HG03196 (cell line): ENCODE data around the gene MUC4.
"Not testable (repeated sequence)": the region's sequence is repeated elsewhere in the genome, so short reads cannot be mapped to it uniquely, and the experiment has no call there.

Experiments
- ATAC-seq: cut with Tn5 transposase; IDR thresholded peaks from one replicate; pipeline ENCODE4 v1.9.1; 2021; ENCODE audit not compliant: unreplicated experiment

MUC4 gene

GRCh38 chr3:195790901-195791300, 20.8 kb downstream of the MUC4 start:
- ATAC-seq, result no peak

GRCh38 chr3:195788711-195789581, 22.8 kb downstream of the MUC4 start:
- ATAC-seq, result no peak

GRCh38 chr3:195785781-195786405, 25.8 kb downstream of the MUC4 start:
- not testable (repeated sequence) for ATAC-seq

- not testable (repeated sequence) for ATAC-seq
Observed at GRCh38 chr3:195784031-195784430, 27.7 kb downstream of the MUC4 start.

- not testable (repeated sequence) for ATAC-seq
Observed at GRCh38 chr3:195781236-195781635, 30.5 kb downstream of the MUC4 start.

GRCh38 chr3:195777975-195778374, 33.8 kb downstream of the MUC4 start:
- ATAC-seq, result no peak

GRCh38 chr3:195774917-195775316, 36.8 kb downstream of the MUC4 start:
- ATAC-seq, result no peak

GRCh38 chr3:195773956-195774537, 37.7 kb downstream of the MUC4 start:
- ATAC-seq, result no peak

- ATAC-seq, result no peak
Observed at GRCh38 chr3:195771646-195772300, 40.0 kb downstream of the MUC4 start.

- not testable (repeated sequence) for ATAC-seq
Observed at GRCh38 chr3:195770841-195771645, 40.7 kb downstream of the MUC4 start.

GRCh38 chr3:195770081-195770840, 41.5 kb downstream of the MUC4 start:
- no peak for ATAC-seq

GRCh38 chr3:195769551-195769950, 42.2 kb downstream of the MUC4 start:
- no peak for ATAC-seq

GRCh38 chr3:195768831-195769303, 42.9 kb downstream of the MUC4 start:
- ATAC-seq, result no peak

- ATAC-seq, result no peak
Observed at GRCh38 chr3:195768414-195768813, 43.3 kb downstream of the MUC4 start.

GRCh38 chr3:195767792-195768191, 43.9 kb downstream of the MUC4 start:
- no peak for ATAC-seq

- ATAC-seq, result no peak
Observed at GRCh38 chr3:195766671-195767070, 45.1 kb downstream of the MUC4 start.

- no peak for ATAC-seq
Observed at GRCh38 chr3:195764961-195765706, 46.6 kb downstream of the MUC4 start.

GRCh38 chr3:195763843-195764825, 47.6 kb downstream of the MUC4 start:
- no peak for ATAC-seq
